NT2/D1 (cell line): ENCODE data around the gene LILRB5.
"Not testable (repeated sequence)": the region's sequence is repeated elsewhere in the genome, so short reads cannot be mapped to it uniquely, and the experiment has no call there.

ENCODE experiments used
- YY1 ChIP-seq: IDR thresholded peaks from 2 replicates; pipeline ENCODE4 v1.6.1; 2011; ENCODE audit not compliant: insufficient read length, insufficient read depth
- ZNF274 ChIP-seq: IDR thresholded peaks from 2 replicates; pipeline ENCODE4 v1.6.1; 2011; ENCODE audit warnings: mild to moderate bottlenecking, low read depth, low read length

DNA sequence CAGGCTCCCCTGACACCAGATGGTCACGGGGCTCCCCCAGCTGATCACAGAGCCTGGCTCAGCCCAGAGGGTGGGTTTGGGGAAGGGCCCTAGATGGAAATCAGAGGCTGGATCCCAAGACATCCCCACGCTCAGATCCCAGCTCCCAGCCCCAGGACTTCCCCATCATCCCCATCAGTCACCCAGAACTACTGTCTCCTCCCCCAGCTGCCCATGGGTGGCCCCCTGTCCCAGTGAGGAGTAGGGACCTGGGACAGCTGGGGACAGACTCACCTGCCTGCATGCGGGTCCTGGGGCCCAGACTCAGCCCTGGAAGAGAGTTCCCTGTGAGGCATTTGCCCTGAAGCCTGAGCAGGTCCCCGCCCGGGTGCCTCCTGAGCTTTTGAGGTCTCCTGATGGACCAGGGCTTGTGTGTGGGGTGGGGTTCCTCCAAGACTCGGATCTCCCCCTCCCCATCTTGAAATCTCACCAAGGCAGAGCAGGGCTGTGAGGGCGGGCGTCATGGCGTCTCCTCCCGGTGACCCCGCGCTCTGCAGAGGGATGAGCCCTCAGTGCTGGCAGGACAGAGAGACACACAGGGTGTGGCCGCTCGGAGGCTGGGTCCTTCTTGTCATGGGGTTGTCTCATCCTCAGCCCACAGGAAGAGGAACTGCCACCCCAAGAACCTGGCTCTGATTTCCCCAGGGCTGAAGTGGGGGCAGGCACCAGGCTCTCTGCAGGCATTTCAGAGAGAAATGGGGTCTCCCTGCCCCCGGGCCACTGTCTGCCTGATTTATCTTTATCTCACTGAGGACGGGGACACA, 34.4 kb downstream of the LILRB5 start, which contains the start of gene LILRB3:
- TF ChIP-seq ZNF274, YY1: not testable (repeated sequence)
